MCF 10A (cell line): ENCODE results near the gene PTK6. TPM values are rescaled to one million over a fixed set of nuclear protein-coding genes. Genes with fewer than 3 reads are reported as not detected.

Experiments
- BruUV-seq: library from RNA; stranded (reverse); fragments of 400-500 nt; replicated peaks from 2 replicates; lab custom pipeline; 2021; lab: Mats Ljungman, UMichigan
- CTCF ChIA-PET: fragments of 300-600 bp; sonication (Branson Sonifier 250); formaldehyde crosslinking; extraction: SDS; loops from one replicate; lab custom pipeline; 2021; ENCODE audit warnings: antibody characterized with exemption, inconsistent platforms; lab: Yijun Ruan, JAX
- POLR2A ChIA-PET: fragments of 300-600, 350-650 bp; sonication (Branson Sonifier 250); formaldehyde crosslinking; extraction: SDS; loops from one replicate; lab custom pipeline; 2020; ENCODE audit warnings: antibody characterized with exemption, inconsistent platforms; lab: Yijun Ruan, JAX
- DNase-seq: peaks from one replicate; pipeline ENCODE4 v3.0.0-alpha.2; 2018; ENCODE audit not compliant: unreplicated experiment
- H3K27ac Mint-ChIP-seq: one replicate; pipeline ENCODE4 v1.8.0; 2022; ENCODE audit warnings: mild to moderate bottlenecking, low read depth, mixed read lengths; ENCODE audit not compliant: unreplicated experiment
- H3K27me3 Mint-ChIP-seq: one replicate; pipeline ENCODE4 v1.8.0; 2022; ENCODE audit warnings: mixed read lengths; ENCODE audit not compliant: insufficient read depth, unreplicated experiment
- H3K36me3 Mint-ChIP-seq: one replicate; pipeline ENCODE4 v1.8.0; 2022; ENCODE audit warnings: mild to moderate bottlenecking, moderate library complexity, mixed read lengths; ENCODE audit not compliant: insufficient read depth, unreplicated experiment
- H3K4me1 Mint-ChIP-seq: one replicate; pipeline ENCODE4 v1.8.0; 2022; ENCODE audit warnings: mixed read lengths; ENCODE audit not compliant: insufficient read depth, unreplicated experiment
- H3K4me3 Mint-ChIP-seq: one replicate; pipeline ENCODE4 v1.8.0; 2022; ENCODE audit warnings: mild to moderate bottlenecking, moderate library complexity, mixed read lengths; ENCODE audit not compliant: unreplicated experiment
- H3K9me3 Mint-ChIP-seq: one replicate; pipeline ENCODE4 v1.8.0; 2022; ENCODE audit warnings: mixed read lengths; ENCODE audit not compliant: unreplicated experiment
- CTCF ChIP-seq: fragments of 200-600 bp; IDR thresholded peaks from one replicate; pipeline ENCODE4 v1.8.0; 2022; ENCODE audit warnings: antibody characterized with exemption, mild to moderate bottlenecking; ENCODE audit not compliant: unreplicated experiment
- intact Hi-C: fragments of 100-400 bp; cut with micrococcal nuclease; formaldehyde crosslinking; loops from 2 replicates; pipeline ENCODE4 v1.14.1; 2022
- total RNA-seq: library from RNA; stranded (reverse); gene quantifications from 2 replicates; pipeline ENCODE4 v1.2.3, GENCODE V29; 2022

Gene PTK6
- total RNA-seq, 1 experiment from 2014 or later, result 4.4 TPM

DNA sequence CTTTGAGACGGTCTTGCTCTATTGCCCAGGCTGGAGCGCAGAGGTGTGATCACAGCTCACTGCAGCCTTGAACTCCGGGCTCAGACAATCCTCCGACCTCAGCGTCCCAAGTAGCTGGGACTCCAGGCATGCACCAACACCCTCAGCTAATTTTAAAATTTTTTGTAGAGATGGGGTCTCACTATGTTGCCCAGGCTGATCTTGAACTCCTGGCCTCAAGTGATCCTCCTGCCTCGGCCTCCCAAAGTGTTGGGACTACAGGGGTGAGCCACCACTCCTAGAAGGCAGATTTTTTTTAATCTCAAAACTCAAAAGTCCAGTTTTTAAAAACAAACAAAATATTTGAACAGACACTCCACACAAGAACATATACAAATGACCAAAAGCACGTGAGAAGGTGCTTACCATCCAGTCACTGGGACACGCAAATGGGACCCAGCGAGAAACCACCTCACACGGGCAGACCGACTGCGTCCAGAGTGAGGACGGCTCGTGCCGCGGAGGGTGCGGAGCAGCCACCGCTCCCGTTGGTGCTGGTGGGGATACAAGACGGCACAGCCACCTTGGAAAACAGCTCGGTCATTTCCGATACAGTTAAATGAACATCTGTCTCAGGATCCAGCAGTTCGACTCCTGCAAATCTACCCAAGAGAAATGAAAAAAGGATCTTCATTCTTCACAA, 45.3 kb upstream of the PTK6 start:
- BruUV-seq, result no TSS peak
- ChIA-PET CTCF (interaction anchor here (0.6 to 1.9 kb wide), 7 partner anchors 37 to 333 kb away, joined by 3 to 9 read pairs (median 3); no protein-coding TSS in a partner anchor), POLR2A (interaction anchor here (0.6 to 2.6 kb wide), 3 partner anchors 45 to 373 kb away, joined by 3 to 8 read pairs (median 4); partner anchors contain the start of genes PTK6 and UCKL1)
- Mint-ChIP-seq H3K4me3 (no peak overlapping the region), H3K36me3 (no peaks in the 10 kb centered on the region), H3K4me1 (no peaks in the 10 kb centered on the region), H3K27me3 (no peaks in the 10 kb centered on the region), H3K27ac (no peak overlapping the region), H3K9me3 (no peaks in the 10 kb centered on the region)
- TF ChIP-seq CTCF, result no peak
- DNase-seq, result no peak
- intact Hi-C loops, result no loop called here

DNA sequence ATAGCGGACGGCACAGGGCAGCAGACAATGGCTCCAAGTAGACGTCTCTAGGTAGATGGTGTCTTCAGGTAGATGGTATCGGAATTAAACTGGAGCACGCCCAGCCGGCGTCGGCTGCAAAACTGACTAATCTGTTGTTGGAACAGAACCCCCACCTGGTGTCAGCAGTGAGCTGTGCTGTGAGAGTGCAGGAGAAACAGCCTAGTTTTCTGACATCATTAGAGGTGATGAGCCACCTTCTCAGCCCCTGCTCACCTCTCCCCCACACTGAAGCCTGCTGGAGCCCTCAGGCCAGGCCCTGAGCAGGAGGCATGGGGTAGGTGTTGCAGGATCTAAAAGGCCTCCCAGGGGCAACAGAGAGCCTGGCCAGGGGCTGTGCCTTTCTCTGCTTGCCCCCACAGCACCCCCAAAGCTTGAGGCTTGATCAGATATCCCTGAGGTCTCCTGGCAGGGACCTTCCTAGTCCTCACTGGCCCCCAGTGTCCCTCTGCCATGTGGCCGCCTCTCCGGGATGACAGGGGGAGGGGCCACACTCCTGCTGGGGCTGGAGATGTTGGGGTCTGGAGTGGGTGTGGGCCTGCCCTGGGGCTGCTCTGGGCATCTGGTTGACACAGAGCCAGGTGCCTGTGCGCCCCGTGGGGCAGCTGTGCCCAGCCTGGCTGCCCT, 43.8 kb upstream of the PTK6 start:
- POLR2A ChIA-PET, result interaction anchor here (0.5 to 2.6 kb wide), 3 partner anchors 32 to 360 kb away, joined by 3 to 8 read pairs (median 4); partner anchors contain the start of gene PTK6
- CTCF ChIA-PET, result interaction anchor here (0.7 to 1.9 kb wide), 7 partner anchors 12 to 399 kb away, joined by 3 to 9 read pairs (median 4); no protein-coding TSS in a partner anchor

DNA sequence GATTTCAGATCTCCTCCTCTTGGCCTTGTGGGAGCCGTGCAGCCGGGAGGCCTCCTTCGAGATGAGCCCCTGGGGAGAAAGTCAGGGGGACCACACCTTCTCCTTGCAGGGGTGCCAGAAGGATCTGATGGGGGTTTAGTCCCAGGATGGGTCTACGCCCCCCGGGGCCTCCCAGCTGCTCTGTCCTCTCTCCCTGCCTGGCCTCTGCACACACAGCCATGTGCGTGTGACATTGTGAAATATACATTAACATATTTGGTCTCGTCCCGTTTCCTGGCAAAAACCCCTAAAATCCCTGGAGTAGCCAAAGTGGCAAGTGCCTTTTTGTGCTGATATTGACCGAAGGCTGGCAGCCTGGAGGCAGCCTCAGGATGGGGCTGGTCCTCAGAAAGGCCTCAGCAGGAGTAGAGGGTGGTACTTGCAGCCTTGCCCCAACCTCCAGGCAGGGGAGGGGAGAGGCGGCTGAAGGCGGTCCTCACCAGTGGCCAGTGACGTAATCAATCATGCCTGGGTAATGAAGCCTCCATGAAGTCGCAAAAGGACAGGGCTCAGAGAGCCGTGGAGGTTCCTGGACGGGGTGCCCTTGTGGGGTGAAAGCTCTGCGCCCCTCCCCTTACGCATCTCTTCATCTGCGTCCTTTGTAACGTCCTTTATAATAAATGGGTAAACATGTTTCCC, 42.0 kb upstream of the PTK6 start:
- no TSS peak for BruUV-seq
- Mint-ChIP-seq H3K36me3 (no peaks in the 10 kb centered on the region), H3K9me3 (no peaks in the 10 kb centered on the region), H3K27me3 (no peaks in the 10 kb centered on the region), H3K27ac (no peak overlapping the region), H3K4me1 (no peaks in the 10 kb centered on the region), H3K4me3 (no peak overlapping the region)
- POLR2A ChIA-PET, result interaction anchor here (0.6 to 1.4 kb wide), 2 partner anchors 48 to 346 kb away, joined by 3 read pairs; partner anchors contain the start of gene GMEB2
- CTCF ChIA-PET, result interaction anchor here (0.6 to 1.2 kb wide), 4 partner anchors 22 to 162 kb away, joined by 3 to 5 read pairs (median 4); partner anchors contain the start of gene PTK6
- no peak for DNase-seq
- intact Hi-C loops, result no loop called here
- TF ChIP-seq CTCF, result no peak

More for the DNA sequence above, 43.8 kb upstream of the PTK6 start:
- no peaks in the 10 kb centered on the region for H3K27me3 Mint-ChIP-seq
- no peaks in the 10 kb centered on the region for H3K4me1 Mint-ChIP-seq
- no peaks in the 10 kb centered on the region for H3K9me3 Mint-ChIP-seq
- DNase-seq, result peak; percentile 74
- no TSS peak for BruUV-seq
- TF ChIP-seq CTCF, result peak; percentile 66
- intact Hi-C loops, result loop anchor here (2.0 kb wide), 1 partner anchor 116 kb away; the partner anchor contains the start of gene TNFRSF6B
- H3K36me3 Mint-ChIP-seq, result no peaks in the 10 kb centered on the region
- no peak overlapping the region for H3K27ac Mint-ChIP-seq
- no peak overlapping the region for H3K4me3 Mint-ChIP-seq
